H1 (cell line): ENCODE results near the gene BNC2. TPM values are rescaled to one million over a fixed set of nuclear protein-coding genes. Genes with fewer than 3 reads are reported as not detected.
A peak's percentile ranks its signal among the peaks of the same experiment; 100 is the strongest.

ENCODE experiments used
- CTCF ChIA-PET: fragments of 300-600 bp; sonication (Branson Sonifier 250); formaldehyde crosslinking; loops from one replicate; lab custom pipeline; 2021; ENCODE audit not compliant: partially characterized antibody; lab: Charles Lee
- POLR2A ChIA-PET: fragments of 300-600 bp; sonication (Branson Sonifier 250); formaldehyde crosslinking; loops from one replicate; lab custom pipeline; 2021; ENCODE audit warnings: inconsistent platforms; ENCODE audit not compliant: partially characterized antibody; lab: Charles Lee
- DNase-seq, 2 experiments: peaks; one replicate each; pipeline versions ENCODE4 v3.0.0 to v3.0.0-alpha.2; 2010 to 2022; ENCODE audit warnings: low spot score in 2 of 2, low read depth in 1 of 2, mixed read lengths in 1 of 2
- FAIRE-seq: peaks from 2 replicates; lab custom pipeline; 2011; peaks lifted over from hg19 to GRCh38; lab: Jason Lieb, UNC
- H2AFZ ChIP-seq: 2 replicates; pipeline ENCODE4 v1.8.1; 2012; ENCODE audit warnings: low read length, inconsistent platforms
- H2AK5ac ChIP-seq: 2 replicates; pipeline ENCODE4 v1.6.1; 2013; ENCODE audit warnings: low read depth, low read length
- H2BK120ac ChIP-seq: replicated peaks from 2 replicates; pipeline ENCODE3; 2013; ENCODE audit warnings: low read depth, low read length, inconsistent platforms
- H2BK12ac ChIP-seq: 2 replicates; pipeline ENCODE4 v1.6.1; 2013; ENCODE audit warnings: low read depth, low read length
- H2BK15ac ChIP-seq: 2 replicates; pipeline ENCODE4 v1.6.1; 2013; ENCODE audit warnings: low read length
- H2BK20ac ChIP-seq: 2 replicates; pipeline ENCODE4 v1.6.1; 2013; ENCODE audit warnings: low read length
- H2BK5ac ChIP-seq: 2 replicates; pipeline ENCODE4 v1.6.1; 2013; ENCODE audit warnings: low read depth, low read length
- H3K14ac ChIP-seq: 2 replicates; pipeline ENCODE4 v1.6.1; 2013; ENCODE audit warnings: inconsistent platforms; ENCODE audit not compliant: insufficient read length
- H3K18ac ChIP-seq: 2 replicates; pipeline ENCODE4 v1.6.1; 2013; ENCODE audit warnings: low read length; ENCODE audit errors: extremely low read depth
- H3K23ac ChIP-seq: 2 replicates; pipeline ENCODE4 v1.6.1; 2013; ENCODE audit warnings: inconsistent platforms; ENCODE audit not compliant: insufficient read length
- H3K23me2 ChIP-seq: 2 replicates; pipeline ENCODE4 v1.6.1; 2013; ENCODE audit warnings: low read depth, low read length
- H3K27ac ChIP-seq: 2 replicates; pipeline ENCODE4 v1.6.1; 2011; ENCODE audit warnings: low read depth, low read length, inconsistent platforms
- H3K27me3 ChIP-seq, 4 experiments: replicated peaks in 1 of 4; 1 replicate in 1 of 4; 2 replicates in 3 of 4; pipeline versions ENCODE4 v1.6.1 to v1.8.1; 2011 to 2013; ENCODE audit warnings: low read length in 3 of 4, mild to moderate bottlenecking in 3 of 4, inconsistent platforms in 2 of 4, mixed read lengths in 2 of 4, moderate library complexity in 1 of 4; ENCODE audit not compliant: control insufficient read depth in 3 of 4, insufficient read depth in 3 of 4; ENCODE audit errors: extremely low read depth in 1 of 4
- H3K36me3 ChIP-seq, 4 experiments: 2 replicates each; pipeline versions ENCODE4 v1.6.1 to v1.8.1; 2011 to 2013; ENCODE audit warnings: mild to moderate bottlenecking in 4 of 4, low read length in 3 of 4, moderate library complexity in 2 of 4, control low read depth in 1 of 4, inconsistent platforms in 1 of 4; ENCODE audit not compliant: insufficient read depth in 4 of 4, control insufficient read depth in 2 of 4
- H3K4ac ChIP-seq: replicated peaks from 2 replicates; pipeline ENCODE3; 2013; ENCODE audit warnings: low read length, low read depth, mixed read lengths, inconsistent platforms; ENCODE audit not compliant: insufficient read length
- H3K4me1 ChIP-seq, 4 experiments: replicated peaks in 1 of 4; 1 replicate in 1 of 4; 2 replicates in 3 of 4; pipeline versions ENCODE4 v1.6.1 to v1.8.1; 2011 to 2013; ENCODE audit warnings: low read length in 3 of 4, inconsistent platforms in 2 of 4, mixed read lengths in 1 of 4; ENCODE audit not compliant: insufficient read depth in 4 of 4, control insufficient read depth in 3 of 4
- H3K4me2 ChIP-seq, 2 experiments: 2 replicates each; pipeline versions ENCODE4 v1.6.1 to v1.8.1; 2011 to 2013; ENCODE audit warnings: low read depth in 2 of 2, low read length in 2 of 2, control low read depth in 1 of 2, inconsistent platforms in 1 of 2, mild to moderate bottlenecking in 1 of 2; ENCODE audit not compliant: insufficient read depth in 1 of 2
- H3K4me3 ChIP-seq, 4 experiments: fragments of 200-600, 300-600 bp in 1 of 4; sonication (generic), shearing (Covaris generic), sonication (Bioruptor Twin) in 1 of 4; 2 replicates each; pipeline versions ENCODE4 v1.5.1 to v1.8.1; 2011 to 2016; ENCODE audit warnings: low read length in 4 of 4, low read depth in 3 of 4, control low read depth in 2 of 4, inconsistent platforms in 2 of 4, mild to moderate bottlenecking in 2 of 4, mixed read lengths in 1 of 4, moderate library complexity in 1 of 4; ENCODE audit not compliant: insufficient read depth in 2 of 4; ENCODE audit errors: extremely low read depth in 1 of 4
- H3K56ac ChIP-seq: replicated peaks from 2 replicates; pipeline ENCODE3; 2013; ENCODE audit warnings: low read depth, mild to moderate bottlenecking, mixed read lengths, low read length, inconsistent platforms; ENCODE audit not compliant: insufficient read length
- H3K79me1 ChIP-seq: 2 replicates; pipeline ENCODE4 v1.6.1; 2013; ENCODE audit warnings: low read depth, low read length, control low read depth
- H3K79me2 ChIP-seq, 2 experiments: 2 replicates each; pipeline versions ENCODE4 v1.6.1 to v1.8.1; 2012 to 2013; ENCODE audit warnings: low read length in 2 of 2, mild to moderate bottlenecking in 2 of 2, inconsistent platforms in 1 of 2; ENCODE audit not compliant: insufficient read depth in 2 of 2, control insufficient read depth in 1 of 2
- H3K9ac ChIP-seq, 4 experiments: replicated peaks in 1 of 4; 1 replicate in 1 of 4; 2 replicates in 3 of 4; pipeline versions ENCODE4 v1.6.1 to v1.8.1; 2011 to 2013; ENCODE audit warnings: low read depth in 3 of 4, low read length in 3 of 4, control low read depth in 2 of 4, mild to moderate bottlenecking in 2 of 4, moderate library complexity in 2 of 4, inconsistent platforms in 1 of 4; ENCODE audit errors: extremely low read depth in 1 of 4
- H3K9me3 ChIP-seq, 2 experiments: 2 replicates each; pipeline versions ENCODE4 v1.6.1 to v1.8.1; 2012 to 2013; ENCODE audit warnings: mild to moderate bottlenecking in 2 of 2, moderate library complexity in 2 of 2, control low read depth in 1 of 2, inconsistent platforms in 1 of 2, low read depth in 1 of 2, low read length in 1 of 2, mixed read lengths in 1 of 2; ENCODE audit not compliant: insufficient read depth in 2 of 2
- H4K20me1 ChIP-seq, 2 experiments: replicated peaks in 1 of 2; 2 replicates each; pipeline versions ENCODE3 to v1.8.1; 2011 to 2013; ENCODE audit warnings: inconsistent platforms in 2 of 2, low read length in 2 of 2, mild to moderate bottlenecking in 1 of 2; ENCODE audit not compliant: insufficient read depth in 2 of 2, control insufficient read depth in 1 of 2
- H4K5ac ChIP-seq: 2 replicates; pipeline ENCODE4 v1.6.1; 2013; ENCODE audit warnings: low read length, low read depth, mixed read lengths, inconsistent platforms; ENCODE audit not compliant: insufficient read length
- H4K8ac ChIP-seq: 2 replicates; pipeline ENCODE4 v1.8.0; 2013; ENCODE audit warnings: mild to moderate bottlenecking, moderate library complexity, low read length, inconsistent platforms; ENCODE audit not compliant: insufficient read depth; ENCODE audit errors: extremely low read depth
- H4K91ac ChIP-seq: replicated peaks from 2 replicates; pipeline ENCODE3; 2013; ENCODE audit warnings: low read length, mixed read lengths, inconsistent platforms; ENCODE audit not compliant: insufficient read length
- ATF3 ChIP-seq: IDR thresholded peaks from 2 replicates; pipeline ENCODE4 v1.6.1; 2011; ENCODE audit warnings: low read depth, mild to moderate bottlenecking, low read length; ENCODE audit not compliant: insufficient read depth
- BACH1 ChIP-seq: IDR thresholded peaks from 2 replicates; pipeline ENCODE4 v1.6.1; 2012; ENCODE audit warnings: low read length, improper control_type of control experiment
- BRCA1 ChIP-seq: IDR thresholded peaks from 2 replicates; pipeline ENCODE4 v1.6.1; 2012; ENCODE audit warnings: low read depth, low read length, improper control_type of control experiment
- CEBPB ChIP-seq: IDR thresholded peaks from 2 replicates; pipeline ENCODE4 v1.6.1; 2012; ENCODE audit warnings: low read depth, low read length
- E2F6 ChIP-seq: IDR thresholded peaks from 2 replicates; pipeline ENCODE4 v1.6.1; 2012; ENCODE audit warnings: inconsistent platforms
- GTF2F1 ChIP-seq: IDR thresholded peaks from 2 replicates; pipeline ENCODE4 v1.6.1; 2012; ENCODE audit warnings: low read depth, low read length, improper control_type of control experiment, borderline replicate concordance
- KDM1A ChIP-seq: fragments of 200-600, 300-600 bp; sonication (generic); IDR thresholded peaks from 2 replicates; pipeline ENCODE4 v1.7.1; 2016; ENCODE audit warnings: mild to moderate bottlenecking, low read length, borderline replicate concordance
- KDM4A ChIP-seq: IDR thresholded peaks from one replicate; pipeline ENCODE4 v1.7.1; 2012; ENCODE audit warnings: low read depth, mild to moderate bottlenecking, moderate library complexity, low read length, inconsistent platforms; ENCODE audit not compliant: severe bottlenecking
- PHF8 ChIP-seq: fragments of 200-600 bp; sonication (generic); conservative IDR thresholded peaks from 2 replicates; pipeline ENCODE4 v1.7.1; 2012; ENCODE audit warnings: low read depth, mild to moderate bottlenecking, inconsistent platforms, low read length, moderate library complexity
- POLR2AphosphoS5 ChIP-seq: IDR thresholded peaks from 2 replicates; pipeline ENCODE4 v1.6.1; 2011; ENCODE audit warnings: low read depth, low read length
- SIRT6 ChIP-seq: IDR thresholded peaks from one replicate; pipeline ENCODE4 v1.7.1; 2012; ENCODE audit warnings: low read length, inconsistent platforms
- TAF1 ChIP-seq: IDR thresholded peaks from 2 replicates; pipeline ENCODE4 v1.6.1; 2011; ENCODE audit warnings: mild to moderate bottlenecking, low read depth, low read length
- WGBS, 2 experiments: shearing (Covaris generic) in 1 of 2; methylation state at CpG; one replicate each; pipeline versions ENCODE4 v1.1.6 to v1.1.7; 2013 to 2015; ENCODE audit warnings: low lambda C conversion rate in 2 of 2, mixed read lengths in 2 of 2, inconsistent platforms in 1 of 2, low coverage in 1 of 2, missing lambda C conversion rate in 1 of 2; ENCODE audit not compliant: insufficient replicate concordance in 2 of 2, insufficient coverage in 1 of 2, insufficient read length in 1 of 2; ENCODE audit errors: extremely low coverage in 1 of 2, missing lambda C conversion rate in 1 of 2; 5-methylcytosine and 5-hydroxymethylcytosine counted together
- polyA plus RNA-seq, 7 experiments: library from polyadenylated mRNA; depleted of rRNA in 3 of 7; stranded (reverse) in 5 of 7; unstranded in 2 of 7; fragments of >200 nt in 5 of 7; fragments of 200-250 nt in 2 of 7; gene quantifications; 1 replicate in 5 of 7; 2 replicates in 1 of 7; 4 replicates in 1 of 7; pipeline versions ENCODE4 v1.2.1 to v1.2.3, GENCODE V29; 2011 to 2013; ENCODE audit warnings: missing spikeins in 2 of 7, mixed read lengths in 2 of 7
- total RNA-seq: library from RNA; stranded (reverse); fragmentation: NEBNext Ultra II Directional; extraction: Animal tissue kit (Norgen Biotek cat#: 25700); gene quantifications from 2 replicates; pipeline ENCODE4 v1.2.1, GENCODE V29; 2021

BNC2 gene
- total and polyA plus RNA-seq, 2 of the 8 experiments (the other 6 are each of a cell fraction or from before 2014, with no cell fraction given) = 16.0 to 26.8 TPM

- Histone ChIP-seq H4K5ac (no peak overlapping the region), H3K23me2 (peaks cover 6% of the 10 kb centered on the region; the same call in 1 of the 2 replicates), H2BK15ac (no peak overlapping the region), H2BK12ac (peak overlapping the region; percentile 10; the same call in 1 of the 2 replicates), H2AFZ (no peak overlapping the region), H3K79me2 (peaks cover 0 to 17% of the 10 kb centered on the region in 2 experiments; a peak in 2 of 4 replicates), H3K27me3 (no peaks in the 10 kb centered on the region), H3K56ac (no peak overlapping the region), H3K14ac (no peak overlapping the region), H3K36me3 (no peaks in the 10 kb centered on the region), H2BK20ac (peak overlapping the region; percentile 6; the same call in 1 of the 2 replicates), H3K4ac (no peak overlapping the region), H3K79me1 (no peaks in the 10 kb centered on the region), H3K18ac (no peak overlapping the region), H3K9me3 (peaks cover 0 to 4% of the 10 kb centered on the region in 2 experiments; a peak in 1 of 4 replicates), H3K4me1 (peaks cover 2 to 10% (median 5%) of the 10 kb centered on the region in 4 experiments; a peak in 5 of 7 replicates), H2BK5ac (no peak overlapping the region), H2AK5ac (no peak overlapping the region), H3K27ac (no peak overlapping the region), H4K8ac (no peak overlapping the region), H4K20me1 (no peaks in the 10 kb centered on the region), H3K23ac (no peak overlapping the region), H3K4me3 (no peak overlapping the region), H4K91ac (no peak overlapping the region), H2BK120ac (no peak overlapping the region), H3K4me2 (no peak overlapping the region), H3K9ac (no peak overlapping the region)
- WGBS, 2 experiments = 84% methylated on average over 6 of the region's 6 CpGs; no CpG with 5 or more reads in 1 of the 2 experiments
- no peak for DNase-seq
- CTCF ChIA-PET = interaction anchor here (0.7 kb wide), 1 partner anchor 1430 kb away, joined by 3 read pairs; no protein-coding TSS in a partner anchor
- POLR2A ChIA-PET = interaction anchor here (0.8 kb wide), 1 partner anchor 104 kb away, joined by 4 read pairs; no protein-coding TSS in a partner anchor
- no peak for FAIRE-seq
- no peak for TF ChIP-seq GTF2F1
- TF ChIP-seq E2F6 = no peak
- TF ChIP-seq POLR2AphosphoS5 = no peak
- TF ChIP-seq PHF8 = no peak
- TF ChIP-seq SIRT6 = no peak
- TF ChIP-seq ATF3 = no peak
- no peak for TF ChIP-seq CEBPB
- no peak for TF ChIP-seq BACH1
- no peak for TF ChIP-seq TAF1
- no peak for TF ChIP-seq BRCA1
- TF ChIP-seq KDM1A = no peak
- no peak for TF ChIP-seq KDM4A
Observed at GRCh38 chr9:16873126-16873802, 2.8 kb upstream of the BNC2 start.
